Measurements from ENCODE around the gene PATE2. TPM values are rescaled to one million over a fixed set of nuclear protein-coding genes. Genes with fewer than 3 reads are reported as not detected.

PATE2 gene
- total and polyA plus RNA-seq, 2 of the 4 experiments (the other 2 are of a cell fraction): not detected

DNA sequence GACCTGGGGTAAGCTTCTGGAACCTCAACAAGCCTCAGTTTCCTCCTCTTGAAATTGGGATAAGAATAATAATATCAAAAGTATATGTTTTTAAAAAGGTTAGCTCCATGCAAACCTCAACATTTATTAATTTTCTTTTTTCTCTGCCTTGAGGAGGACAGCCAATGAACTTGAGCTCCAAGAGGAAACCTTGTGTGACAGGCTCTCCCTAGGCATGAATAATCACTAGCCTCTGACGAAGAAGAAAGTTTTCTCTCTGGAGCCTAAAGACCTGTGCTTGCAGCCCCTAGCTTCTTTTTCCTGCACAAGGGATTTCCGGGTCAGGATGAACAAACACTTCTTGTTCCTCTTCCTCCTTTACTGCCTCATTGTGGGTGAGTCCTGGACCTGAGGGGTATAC, 9.2 kb upstream of the PATE2 start, which contains the start of gene PATE3:
Gene PATE3, plus strand, starts transcription at position 301 of the 400 bp plus-strand sequence. Its CDS starts 25 bp downstream, at position 326.
- DNase-seq: no peak
- Histone ChIP-seq H3K14ac (replicated peaks; ENCODE audit: low read depth, low read length) (no peak within 1 kb of the TSS), H4K20me1 (ENCODE audit: insufficient read depth, low read length) (no peaks in the 10 kb centered on the region), H2BK20ac (ENCODE audit: low read depth, low read length) (no peak within 1 kb of the TSS), H3K4me3 (ENCODE audit: insufficient read depth, low read depth, low read length) (no peak within 1 kb of the TSS), H3K4ac (ENCODE audit: low read depth, low read length) (no peak within 1 kb of the TSS), H3K4me2 (ENCODE audit: low read depth, low read length) (no peak within 1 kb of the TSS), H4K91ac (ENCODE audit: insufficient read depth, low read depth, low read length) (no peak within 1 kb of the TSS), H3K23ac (ENCODE audit: low read depth, low read length) (no peak within 1 kb of the TSS), H4K8ac (ENCODE audit: low read depth in 2 of 2, low read length in 2 of 2) (no peak within 1 kb of the TSS), H2BK120ac (ENCODE audit: low read depth, low read length) (no peak within 1 kb of the TSS), H3K4me1 (ENCODE audit: control insufficient read depth, insufficient read depth, low read length) (no peaks in the 10 kb centered on the region), H2BK5ac (ENCODE audit: low read depth, low read length, poor library complexity, severe bottlenecking) (no peak within 1 kb of the TSS), H2AK9ac (replicated peaks; ENCODE audit: low read depth, low read length, poor library complexity) (no peak within 1 kb of the TSS), H3K9me3 (ENCODE audit: control insufficient read depth, insufficient read depth, low read length) (no peaks in the 10 kb centered on the region), H3K18ac (ENCODE audit: low read depth, low read length) (no peak within 1 kb of the TSS), H2BK15ac (ENCODE audit: low read depth, low read length) (no peak within 1 kb of the TSS), H2AFZ (replicated peaks; ENCODE audit: low read length, poor library complexity) (no peak within 1 kb of the TSS), H3K36me3 (ENCODE audit: control insufficient read depth, insufficient read depth, low read length) (no peaks in the 10 kb centered on the region), H4K5ac (ENCODE audit: low read depth, low read length) (no peak within 1 kb of the TSS), H3K56ac (ENCODE audit: extremely low read depth, insufficient read depth, low read length) (no peak within 1 kb of the TSS), H3K27ac (ENCODE audit: insufficient read depth, low read length) (no peak within 1 kb of the TSS), H2AK5ac (ENCODE audit: low read depth, low read length) (no peak within 1 kb of the TSS), H3K9ac (ENCODE audit: low read depth, low read length) (no peak within 1 kb of the TSS), H3K79me1 (ENCODE audit: low read depth in 1 of 2, low read length in 2 of 2) (no peaks in the 10 kb centered on the region), H3K27me3 (ENCODE audit: control insufficient read depth, insufficient read depth, low read length) (no peaks in the 10 kb centered on the region), H3K9me1 (ENCODE audit: insufficient read depth, low read length) (no peaks in the 10 kb centered on the region)
- no peak for TF ChIP-seq MAZ (IDR thresholded peaks at IDR 0.05; ENCODE audit: borderline replicate concordance, low read depth, low read length)
- TF ChIP-seq SMC3 (IDR thresholded peaks at IDR 0.05; ENCODE audit: low read depth, low read length): no peak
- TF ChIP-seq CHD1 (IDR thresholded peaks at IDR 0.05; ENCODE audit: low read depth, low read length): no peak
- TF ChIP-seq, protein P1, sequence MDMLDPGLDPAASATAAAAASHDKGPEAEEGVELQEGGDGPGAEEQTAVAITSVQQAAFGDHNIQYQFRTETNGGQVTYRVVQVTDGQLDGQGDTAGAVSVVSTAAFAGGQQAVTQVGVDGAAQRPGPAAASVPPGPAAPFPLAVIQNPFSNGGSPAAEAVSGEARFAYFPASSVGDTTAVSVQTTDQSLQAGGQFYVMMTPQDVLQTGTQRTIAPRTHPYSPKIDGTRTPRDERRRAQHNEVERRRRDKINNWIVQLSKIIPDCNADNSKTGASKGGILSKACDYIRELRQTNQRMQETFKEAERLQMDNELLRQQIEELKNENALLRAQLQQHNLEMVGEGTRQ (IDR thresholded peaks at IDR 0.05; ENCODE audit: low read depth, low read length): no peak
- no peak for TF ChIP-seq MAFK (IDR thresholded peaks at IDR 0.05; ENCODE audit: low read depth, low read length)
- in situ Hi-C loops (cut with MboI; ENCODE audit: low sequenced_read_pairs) (no loop called here), dilution Hi-C loops (cut with HindIII; ENCODE audit: low sequenced_read_pairs, unreplicated experiment) (no loop called here), intact Hi-C loops (cut with micrococcal nuclease) (no loop called here)
- CTCF ChIA-PET: no interaction called here
- POLR2A ChIA-PET (ENCODE audit: unreplicated experiment): no interaction called here
- no CpG with 5 or more reads among the region's 2 CpGs for WGBS, 2 experiments (ENCODE audit: extremely low coverage in 2 of 2, insufficient read length in 1 of 2)
- no TSS peak for BruUV-seq (replicated peaks)
- ATAC-seq (ENCODE audit: low read depth): no peak
